H1 (cell line): ENCODE measurements around the gene FAM120B. TPM values are rescaled to one million over a fixed set of nuclear protein-coding genes. Genes with fewer than 3 reads are reported as not detected.

Source experiments
- CTCF ChIA-PET: fragments of 300-600 bp; sonication (Branson Sonifier 250); formaldehyde crosslinking; loops from one replicate; lab custom pipeline; 2021; ENCODE audit not compliant: partially characterized antibody; lab: Charles Lee
- POLR2A ChIA-PET: fragments of 300-600 bp; sonication (Branson Sonifier 250); formaldehyde crosslinking; loops from one replicate; lab custom pipeline; 2021; ENCODE audit warnings: inconsistent platforms; ENCODE audit not compliant: partially characterized antibody; lab: Charles Lee
- DNase-seq, 2 experiments: peaks; one replicate each; pipeline versions ENCODE4 v3.0.0 to v3.0.0-alpha.2; 2010 to 2022; ENCODE audit warnings: low spot score in 2 of 2, low read depth in 1 of 2, mixed read lengths in 1 of 2
- FAIRE-seq: peaks from 2 replicates; lab custom pipeline; 2011; peaks lifted over from hg19 to GRCh38; lab: Jason Lieb, UNC
- H2AFZ ChIP-seq: 2 replicates; pipeline ENCODE4 v1.8.1; 2012; ENCODE audit warnings: low read length, inconsistent platforms
- H2AK5ac ChIP-seq: 2 replicates; pipeline ENCODE4 v1.6.1; 2013; ENCODE audit warnings: low read depth, low read length
- H2BK120ac ChIP-seq: replicated peaks from 2 replicates; pipeline ENCODE3; 2013; ENCODE audit warnings: low read depth, low read length, inconsistent platforms
- H2BK12ac ChIP-seq: 2 replicates; pipeline ENCODE4 v1.6.1; 2013; ENCODE audit warnings: low read depth, low read length
- H2BK15ac ChIP-seq: 2 replicates; pipeline ENCODE4 v1.6.1; 2013; ENCODE audit warnings: low read length
- H2BK20ac ChIP-seq: 2 replicates; pipeline ENCODE4 v1.6.1; 2013; ENCODE audit warnings: low read length
- H2BK5ac ChIP-seq: 2 replicates; pipeline ENCODE4 v1.6.1; 2013; ENCODE audit warnings: low read depth, low read length
- H3K14ac ChIP-seq: 2 replicates; pipeline ENCODE4 v1.6.1; 2013; ENCODE audit warnings: inconsistent platforms; ENCODE audit not compliant: insufficient read length
- H3K18ac ChIP-seq: 2 replicates; pipeline ENCODE4 v1.6.1; 2013; ENCODE audit warnings: low read length; ENCODE audit errors: extremely low read depth
- H3K23ac ChIP-seq: 2 replicates; pipeline ENCODE4 v1.6.1; 2013; ENCODE audit warnings: inconsistent platforms; ENCODE audit not compliant: insufficient read length
- H3K23me2 ChIP-seq: 2 replicates; pipeline ENCODE4 v1.6.1; 2013; ENCODE audit warnings: low read depth, low read length
- H3K27ac ChIP-seq: 2 replicates; pipeline ENCODE4 v1.6.1; 2011; ENCODE audit warnings: low read depth, low read length, inconsistent platforms
- H3K27me3 ChIP-seq, 4 experiments: replicated peaks in 1 of 4; 1 replicate in 1 of 4; 2 replicates in 3 of 4; pipeline versions ENCODE4 v1.6.1 to v1.8.1; 2011 to 2013; ENCODE audit warnings: low read length in 3 of 4, mild to moderate bottlenecking in 3 of 4, inconsistent platforms in 2 of 4, mixed read lengths in 2 of 4, moderate library complexity in 1 of 4; ENCODE audit not compliant: control insufficient read depth in 3 of 4, insufficient read depth in 3 of 4; ENCODE audit errors: extremely low read depth in 1 of 4
- H3K36me3 ChIP-seq, 4 experiments: 2 replicates each; pipeline versions ENCODE4 v1.6.1 to v1.8.1; 2011 to 2013; ENCODE audit warnings: mild to moderate bottlenecking in 4 of 4, low read length in 3 of 4, moderate library complexity in 2 of 4, control low read depth in 1 of 4, inconsistent platforms in 1 of 4; ENCODE audit not compliant: insufficient read depth in 4 of 4, control insufficient read depth in 2 of 4
- H3K4ac ChIP-seq: replicated peaks from 2 replicates; pipeline ENCODE3; 2013; ENCODE audit warnings: low read length, low read depth, mixed read lengths, inconsistent platforms; ENCODE audit not compliant: insufficient read length
- H3K4me1 ChIP-seq, 4 experiments: replicated peaks in 1 of 4; 1 replicate in 1 of 4; 2 replicates in 3 of 4; pipeline versions ENCODE4 v1.6.1 to v1.8.1; 2011 to 2013; ENCODE audit warnings: low read length in 3 of 4, inconsistent platforms in 2 of 4, mixed read lengths in 1 of 4; ENCODE audit not compliant: insufficient read depth in 4 of 4, control insufficient read depth in 3 of 4
- H3K4me2 ChIP-seq, 2 experiments: 2 replicates each; pipeline versions ENCODE4 v1.6.1 to v1.8.1; 2011 to 2013; ENCODE audit warnings: low read depth in 2 of 2, low read length in 2 of 2, control low read depth in 1 of 2, inconsistent platforms in 1 of 2, mild to moderate bottlenecking in 1 of 2; ENCODE audit not compliant: insufficient read depth in 1 of 2
- H3K4me3 ChIP-seq, 4 experiments: fragments of 200-600, 300-600 bp in 1 of 4; sonication (generic), shearing (Covaris generic), sonication (Bioruptor Twin) in 1 of 4; 2 replicates each; pipeline versions ENCODE4 v1.5.1 to v1.8.1; 2011 to 2016; ENCODE audit warnings: low read length in 4 of 4, low read depth in 3 of 4, control low read depth in 2 of 4, inconsistent platforms in 2 of 4, mild to moderate bottlenecking in 2 of 4, mixed read lengths in 1 of 4, moderate library complexity in 1 of 4; ENCODE audit not compliant: insufficient read depth in 2 of 4; ENCODE audit errors: extremely low read depth in 1 of 4
- H3K56ac ChIP-seq: replicated peaks from 2 replicates; pipeline ENCODE3; 2013; ENCODE audit warnings: low read depth, mild to moderate bottlenecking, mixed read lengths, low read length, inconsistent platforms; ENCODE audit not compliant: insufficient read length
- H3K79me1 ChIP-seq: 2 replicates; pipeline ENCODE4 v1.6.1; 2013; ENCODE audit warnings: low read depth, low read length, control low read depth
- H3K79me2 ChIP-seq, 2 experiments: 2 replicates each; pipeline versions ENCODE4 v1.6.1 to v1.8.1; 2012 to 2013; ENCODE audit warnings: low read length in 2 of 2, mild to moderate bottlenecking in 2 of 2, inconsistent platforms in 1 of 2; ENCODE audit not compliant: insufficient read depth in 2 of 2, control insufficient read depth in 1 of 2
- H3K9ac ChIP-seq, 4 experiments: replicated peaks in 1 of 4; 1 replicate in 1 of 4; 2 replicates in 3 of 4; pipeline versions ENCODE4 v1.6.1 to v1.8.1; 2011 to 2013; ENCODE audit warnings: low read depth in 3 of 4, low read length in 3 of 4, control low read depth in 2 of 4, mild to moderate bottlenecking in 2 of 4, moderate library complexity in 2 of 4, inconsistent platforms in 1 of 4; ENCODE audit errors: extremely low read depth in 1 of 4
- H3K9me3 ChIP-seq, 2 experiments: 2 replicates each; pipeline versions ENCODE4 v1.6.1 to v1.8.1; 2012 to 2013; ENCODE audit warnings: mild to moderate bottlenecking in 2 of 2, moderate library complexity in 2 of 2, control low read depth in 1 of 2, inconsistent platforms in 1 of 2, low read depth in 1 of 2, low read length in 1 of 2, mixed read lengths in 1 of 2; ENCODE audit not compliant: insufficient read depth in 2 of 2
- H4K20me1 ChIP-seq, 2 experiments: replicated peaks in 1 of 2; 2 replicates each; pipeline versions ENCODE3 to v1.8.1; 2011 to 2013; ENCODE audit warnings: inconsistent platforms in 2 of 2, low read length in 2 of 2, mild to moderate bottlenecking in 1 of 2; ENCODE audit not compliant: insufficient read depth in 2 of 2, control insufficient read depth in 1 of 2
- H4K5ac ChIP-seq: 2 replicates; pipeline ENCODE4 v1.6.1; 2013; ENCODE audit warnings: low read length, low read depth, mixed read lengths, inconsistent platforms; ENCODE audit not compliant: insufficient read length
- H4K8ac ChIP-seq: 2 replicates; pipeline ENCODE4 v1.8.0; 2013; ENCODE audit warnings: mild to moderate bottlenecking, moderate library complexity, low read length, inconsistent platforms; ENCODE audit not compliant: insufficient read depth; ENCODE audit errors: extremely low read depth
- H4K91ac ChIP-seq: replicated peaks from 2 replicates; pipeline ENCODE3; 2013; ENCODE audit warnings: low read length, mixed read lengths, inconsistent platforms; ENCODE audit not compliant: insufficient read length
- BRCA1 ChIP-seq: IDR thresholded peaks from 2 replicates; pipeline ENCODE4 v1.6.1; 2012; ENCODE audit warnings: low read depth, low read length, improper control_type of control experiment
- GABPA ChIP-seq: IDR thresholded peaks from 2 replicates; pipeline ENCODE4 v1.6.1; 2011; ENCODE audit warnings: mild to moderate bottlenecking, low read length, moderate library complexity, borderline replicate concordance; ENCODE audit not compliant: insufficient read depth
- MAFK ChIP-seq: IDR thresholded peaks from 2 replicates; pipeline ENCODE4 v1.6.1; 2012; ENCODE audit warnings: low read depth, mild to moderate bottlenecking, improper control_type of control experiment, low read length
- NANOG ChIP-seq: IDR thresholded peaks from 2 replicates; pipeline ENCODE4 v1.6.1; 2011; ENCODE audit warnings: low read length, low read depth, mild to moderate bottlenecking, inconsistent platforms; ENCODE audit not compliant: insufficient read depth, poor library complexity, severe bottlenecking
- PHF8 ChIP-seq: fragments of 200-600 bp; sonication (generic); conservative IDR thresholded peaks from 2 replicates; pipeline ENCODE4 v1.7.1; 2012; ENCODE audit warnings: low read depth, mild to moderate bottlenecking, inconsistent platforms, low read length, moderate library complexity
- SAP30 ChIP-seq: fragments of 300-600 bp; sonication (generic); IDR thresholded peaks from 2 replicates; pipeline ENCODE4 v1.7.1; 2012; ENCODE audit warnings: low read length, moderate library complexity, mild to moderate bottlenecking, inconsistent platforms; ENCODE audit not compliant: insufficient read depth, insufficient replicate concordance
- TCF12 ChIP-seq: IDR thresholded peaks from 2 replicates; pipeline ENCODE4 v1.6.1; 2011; ENCODE audit warnings: low read depth, mild to moderate bottlenecking, low read length
- TEAD4 ChIP-seq: IDR thresholded peaks from 2 replicates; pipeline ENCODE4 v1.6.1; 2012; ENCODE audit warnings: low read depth, low read length, inconsistent platforms, mixed read lengths
- YY1 ChIP-seq: IDR thresholded peaks from 2 replicates; pipeline ENCODE4 v1.6.1; 2011; ENCODE audit warnings: low read depth, mild to moderate bottlenecking, low read length
- WGBS, 2 experiments: shearing (Covaris generic) in 1 of 2; methylation state at CpG; one replicate each; pipeline versions ENCODE4 v1.1.6 to v1.1.7; 2013 to 2015; ENCODE audit warnings: low lambda C conversion rate in 2 of 2, mixed read lengths in 2 of 2, inconsistent platforms in 1 of 2, low coverage in 1 of 2, missing lambda C conversion rate in 1 of 2; ENCODE audit not compliant: insufficient replicate concordance in 2 of 2, insufficient coverage in 1 of 2, insufficient read length in 1 of 2; ENCODE audit errors: extremely low coverage in 1 of 2, missing lambda C conversion rate in 1 of 2; 5-methylcytosine and 5-hydroxymethylcytosine counted together
- polyA plus RNA-seq, 7 experiments: library from polyadenylated mRNA; depleted of rRNA in 3 of 7; stranded (reverse) in 5 of 7; unstranded in 2 of 7; fragments of >200 nt in 5 of 7; fragments of 200-250 nt in 2 of 7; gene quantifications; 1 replicate in 5 of 7; 2 replicates in 1 of 7; 4 replicates in 1 of 7; pipeline versions ENCODE4 v1.2.1 to v1.2.3, GENCODE V29; 2011 to 2013; ENCODE audit warnings: missing spikeins in 2 of 7, mixed read lengths in 2 of 7
- total RNA-seq: library from RNA; stranded (reverse); fragmentation: NEBNext Ultra II Directional; extraction: Animal tissue kit (Norgen Biotek cat#: 25700); gene quantifications from 2 replicates; pipeline ENCODE4 v1.2.1, GENCODE V29; 2021
- TF ChIP-seq, protein P1 (sequence below), 3 experiments: IDR thresholded peaks; 1 replicate in 2 of 3; 2 replicates in 1 of 3; pipeline versions ENCODE4 v1.5.1 to v1.6.1; 2011; ENCODE audit warnings: low read length in 3 of 3, mild to moderate bottlenecking in 3 of 3, inconsistent platforms in 2 of 3, low read depth in 1 of 3, moderate library complexity in 1 of 3; ENCODE audit not compliant: insufficient read depth in 1 of 3; ENCODE audit errors: control extremely low read depth in 1 of 3

The FAM120B gene
- total and polyA plus RNA-seq, 2 of the 8 experiments (the other 6 are each of a cell fraction or from before 2014, with no cell fraction given): 5.1 to 12.5 TPM

DNA sequence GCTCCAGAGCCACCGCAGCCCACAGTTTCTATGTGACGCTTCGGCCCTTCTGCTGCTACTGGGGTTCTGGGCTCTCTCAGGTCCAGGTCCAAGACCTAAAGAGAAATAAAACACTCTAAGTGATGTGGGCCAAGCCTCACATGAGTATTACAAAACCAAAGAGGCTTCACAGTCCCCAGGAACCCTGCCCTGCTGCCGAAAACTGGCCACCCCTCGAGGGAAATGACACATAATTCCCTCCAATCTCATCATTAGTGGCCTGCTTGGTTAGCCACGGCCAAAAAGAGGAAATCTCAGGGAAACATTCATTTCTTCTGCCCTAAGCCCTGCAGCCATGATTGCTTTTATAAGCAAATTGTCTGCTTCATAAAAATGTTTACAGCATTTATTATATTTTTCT is 48.2 kb upstream of the FAM120B start:
- TF ChIP-seq TEAD4 (no peak), YY1 (no peak), SAP30 (no peak), NANOG (no peak), TCF12 (no peak), GABPA (no peak), BRCA1 (no peak), MAFK (no peak), PHF8 (no peak)
- TF ChIP-seq, protein P1, sequence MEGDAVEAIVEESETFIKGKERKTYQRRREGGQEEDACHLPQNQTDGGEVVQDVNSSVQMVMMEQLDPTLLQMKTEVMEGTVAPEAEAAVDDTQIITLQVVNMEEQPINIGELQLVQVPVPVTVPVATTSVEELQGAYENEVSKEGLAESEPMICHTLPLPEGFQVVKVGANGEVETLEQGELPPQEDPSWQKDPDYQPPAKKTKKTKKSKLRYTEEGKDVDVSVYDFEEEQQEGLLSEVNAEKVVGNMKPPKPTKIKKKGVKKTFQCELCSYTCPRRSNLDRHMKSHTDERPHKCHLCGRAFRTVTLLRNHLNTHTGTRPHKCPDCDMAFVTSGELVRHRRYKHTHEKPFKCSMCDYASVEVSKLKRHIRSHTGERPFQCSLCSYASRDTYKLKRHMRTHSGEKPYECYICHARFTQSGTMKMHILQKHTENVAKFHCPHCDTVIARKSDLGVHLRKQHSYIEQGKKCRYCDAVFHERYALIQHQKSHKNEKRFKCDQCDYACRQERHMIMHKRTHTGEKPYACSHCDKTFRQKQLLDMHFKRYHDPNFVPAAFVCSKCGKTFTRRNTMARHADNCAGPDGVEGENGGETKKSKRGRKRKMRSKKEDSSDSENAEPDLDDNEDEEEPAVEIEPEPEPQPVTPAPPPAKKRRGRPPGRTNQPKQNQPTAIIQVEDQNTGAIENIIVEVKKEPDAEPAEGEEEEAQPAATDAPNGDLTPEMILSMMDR (IDR thresholded peaks at IDR 0.05; ENCODE audit: control extremely low read depth in 1 of 3, insufficient read depth in 1 of 3, low read depth in 1 of 3, low read length in 3 of 3): no peak
- Histone ChIP-seq H3K23me2 (no peaks in the 10 kb centered on the region), H2BK12ac (no peak overlapping the region), H2BK5ac (no peak overlapping the region), H4K91ac (no peak overlapping the region), H2BK120ac (no peak overlapping the region), H2AFZ (no peak overlapping the region), H4K20me1 (no peaks in the 10 kb centered on the region), H3K79me1 (no peaks in the 10 kb centered on the region), H3K4me3 (no peak overlapping the region), H3K18ac (no peak overlapping the region), H3K27ac (no peak overlapping the region), H3K79me2 (no peaks in the 10 kb centered on the region), H3K4me1 (no peaks in the 10 kb centered on the region), H3K23ac (no peak overlapping the region), H4K5ac (no peak overlapping the region), H3K36me3 (no peaks in the 10 kb centered on the region), H4K8ac (no peak overlapping the region), H3K4me2 (no peak overlapping the region), H2AK5ac (no peak overlapping the region), H3K14ac (no peak overlapping the region), H2BK15ac (no peak overlapping the region), H3K4ac (no peak overlapping the region), H3K9ac (no peak overlapping the region), H2BK20ac (no peak overlapping the region), H3K9me3 (no peaks in the 10 kb centered on the region), H3K27me3 (no peaks in the 10 kb centered on the region), H3K56ac (no peak overlapping the region)
- POLR2A ChIA-PET: interaction anchor here (1.1 kb wide), 1 partner anchor 13 kb away, joined by 3 read pairs; no protein-coding TSS in a partner anchor
- DNase-seq (no peak), FAIRE-seq (no peak)
- 92% methylated on average over 6 of the region's 6 CpGs; no CpG with 5 or more reads in 1 of the 2 experiments for WGBS, 2 experiments
- CTCF ChIA-PET: interaction anchor here (0.9 kb wide), 1 partner anchor 9 kb away, joined by 3 read pairs; no protein-coding TSS in a partner anchor
